IPS-18c (cell line): Measurements from ENCODE around the gene MSANTD1.
A peak's percentile ranks its signal among the peaks of the same experiment; 100 is the strongest.

Experiments used
- H3K4me3 ChIP-seq: 2 replicates; pipeline ENCODE4 v1.7.0; 2013; ENCODE audit warnings: low read depth, mild to moderate bottlenecking, low read length, moderate library complexity; ENCODE audit not compliant: insufficient read depth
- H3K9me3 ChIP-seq: one replicate; pipeline ENCODE4 v1.6.1; 2013; ENCODE audit warnings: mild to moderate bottlenecking, low read length, moderate library complexity; ENCODE audit not compliant: control insufficient read depth, insufficient read depth

The MSANTD1 gene

DNA sequence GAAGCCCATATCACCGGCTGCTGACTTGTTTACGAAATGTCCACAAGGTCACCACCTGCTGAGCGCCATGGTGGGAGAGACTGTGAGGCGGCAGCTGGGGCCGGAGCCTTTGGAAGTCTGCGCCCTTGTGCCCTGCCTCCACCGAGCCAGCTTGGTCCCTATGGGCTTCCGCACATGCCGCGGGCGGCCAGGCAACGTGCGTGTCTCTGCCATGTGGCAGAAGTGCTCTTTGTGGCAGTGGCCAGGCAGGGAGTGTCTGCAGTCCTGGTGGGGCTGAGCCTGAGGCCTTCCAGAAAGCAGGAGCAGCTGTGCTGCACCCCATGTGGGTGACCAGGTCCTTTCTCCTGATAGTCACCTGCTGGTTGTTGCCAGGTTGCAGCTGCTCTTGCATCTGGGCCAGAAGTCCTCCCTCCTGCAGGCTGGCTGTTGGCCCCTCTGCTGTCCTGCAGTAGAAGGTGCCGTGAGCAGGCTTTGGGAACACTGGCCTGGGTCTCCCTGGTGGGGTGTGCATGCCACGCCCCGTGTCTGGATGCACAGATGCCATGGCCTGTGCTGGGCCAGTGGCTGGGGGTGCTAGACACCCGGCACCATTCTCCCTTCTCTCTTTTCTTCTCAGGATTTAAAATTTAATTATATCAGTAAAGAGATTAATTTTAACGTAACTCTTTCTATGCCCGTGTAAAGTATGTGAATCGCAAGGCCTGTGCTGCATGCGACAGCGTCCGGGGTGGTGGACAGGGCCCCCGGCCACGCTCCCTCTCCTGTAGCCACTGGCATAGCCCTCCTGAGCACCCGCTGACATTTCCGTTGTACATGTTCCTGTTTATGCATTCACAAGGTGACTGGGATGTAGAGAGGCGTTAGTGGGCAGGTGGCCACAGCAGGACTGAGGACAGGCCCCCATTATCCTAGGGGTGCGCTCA, 8.7 kb upstream of the MSANTD1 start:
- Histone ChIP-seq H3K9me3 (no peaks in the 10 kb centered on the region), H3K4me3 (peak overlapping the region; percentile 20; the same call in 1 of the 2 replicates)

- Histone ChIP-seq H3K9me3 (no peaks in the 10 kb centered on the region), H3K4me3 (no peak overlapping the region)
Observed at GRCh38 chr4:3240936-3241522, 7.9 kb upstream of the MSANTD1 start.

- no peak overlapping the region for H3K4me3 ChIP-seq
- no peaks in the 10 kb centered on the region for H3K9me3 ChIP-seq
Observed at GRCh38 chr4:3241898-3242524, 6.9 kb upstream of the MSANTD1 start.

DNA sequence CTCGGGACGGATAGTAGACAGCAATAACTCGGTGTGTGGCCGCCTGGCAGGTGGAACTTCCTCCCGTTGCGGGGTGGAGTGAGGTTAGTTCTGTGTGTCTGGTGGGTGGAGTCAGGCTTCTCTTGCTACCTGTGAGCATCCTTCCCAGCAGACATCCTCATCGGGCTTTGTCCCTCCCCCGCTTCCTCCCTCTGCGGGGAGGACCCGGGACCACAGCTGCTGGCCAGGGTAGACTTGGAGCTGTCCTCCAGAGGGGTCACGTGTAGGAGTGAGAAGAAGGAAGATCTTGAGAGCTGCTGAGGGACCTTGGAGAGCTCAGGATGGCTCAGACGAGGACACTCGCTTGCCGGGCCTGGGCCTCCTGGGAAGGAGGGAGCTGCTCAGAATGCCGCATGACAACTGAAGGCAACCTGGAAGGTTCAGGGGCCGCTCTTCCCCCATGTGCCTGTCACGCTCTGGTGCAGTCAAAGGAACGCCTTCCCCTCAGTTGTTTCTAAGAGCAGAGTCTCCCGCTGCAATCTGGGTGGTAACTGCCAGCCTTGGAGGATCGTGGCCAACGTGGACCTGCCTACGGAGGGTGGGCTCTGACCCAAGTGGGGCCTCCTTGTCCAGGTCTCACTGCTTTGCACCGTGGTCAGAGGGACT, 5.7 kb upstream of the MSANTD1 start:
- H3K4me3 ChIP-seq: no peak overlapping the region
- H3K9me3 ChIP-seq: no peaks in the 10 kb centered on the region

DNA sequence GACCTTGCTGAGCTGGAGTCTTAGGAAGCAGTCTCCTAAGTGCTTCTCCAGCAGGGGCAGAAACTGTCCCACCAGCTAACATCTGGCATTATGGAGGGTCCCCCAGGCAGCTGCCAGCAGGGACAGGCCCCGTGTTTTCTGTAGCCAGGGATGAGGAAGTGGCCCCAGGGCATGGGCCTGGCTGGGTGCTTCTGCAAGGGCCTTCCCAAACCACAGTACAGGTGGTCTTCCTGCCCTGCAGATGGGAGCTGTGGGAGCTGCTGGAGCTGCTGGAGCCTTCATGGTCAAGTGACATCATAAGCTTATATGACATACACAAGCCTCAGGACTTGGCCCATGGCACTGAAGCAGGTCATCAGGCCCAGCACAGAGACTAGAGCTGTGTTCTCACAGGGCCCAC, 5.0 kb upstream of the MSANTD1 start:
- no peak overlapping the region for H3K4me3 ChIP-seq
- H3K9me3 ChIP-seq: no peaks in the 10 kb centered on the region

- no peak overlapping the region for H3K4me3 ChIP-seq
- H3K9me3 ChIP-seq: no peaks in the 10 kb centered on the region
Observed at GRCh38 chr4:3244747-3245146, 4.2 kb upstream of the MSANTD1 start.

DNA sequence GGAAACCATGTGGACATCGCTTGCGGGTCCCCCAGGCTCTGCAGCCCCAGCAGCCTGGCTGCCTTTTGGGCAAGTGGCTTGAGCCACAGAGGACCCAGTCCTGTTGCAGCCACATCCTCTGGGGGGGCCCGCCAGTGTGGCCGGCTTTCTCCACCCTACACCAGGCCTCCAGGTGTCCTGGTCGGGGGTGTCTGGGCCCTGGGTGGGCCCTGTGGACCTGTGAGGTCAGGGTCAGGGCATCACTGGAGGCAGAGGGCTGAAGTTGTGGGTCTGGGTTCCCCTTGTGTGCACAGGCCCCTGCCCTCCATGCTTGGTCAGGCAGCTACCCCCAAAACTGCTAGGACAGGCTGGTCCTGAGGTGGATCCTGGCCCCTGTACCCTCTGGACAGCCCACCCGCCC, 3.3 kb upstream of the MSANTD1 start:
- H3K9me3 ChIP-seq: no peaks in the 10 kb centered on the region
- no peak overlapping the region for H3K4me3 ChIP-seq

DNA sequence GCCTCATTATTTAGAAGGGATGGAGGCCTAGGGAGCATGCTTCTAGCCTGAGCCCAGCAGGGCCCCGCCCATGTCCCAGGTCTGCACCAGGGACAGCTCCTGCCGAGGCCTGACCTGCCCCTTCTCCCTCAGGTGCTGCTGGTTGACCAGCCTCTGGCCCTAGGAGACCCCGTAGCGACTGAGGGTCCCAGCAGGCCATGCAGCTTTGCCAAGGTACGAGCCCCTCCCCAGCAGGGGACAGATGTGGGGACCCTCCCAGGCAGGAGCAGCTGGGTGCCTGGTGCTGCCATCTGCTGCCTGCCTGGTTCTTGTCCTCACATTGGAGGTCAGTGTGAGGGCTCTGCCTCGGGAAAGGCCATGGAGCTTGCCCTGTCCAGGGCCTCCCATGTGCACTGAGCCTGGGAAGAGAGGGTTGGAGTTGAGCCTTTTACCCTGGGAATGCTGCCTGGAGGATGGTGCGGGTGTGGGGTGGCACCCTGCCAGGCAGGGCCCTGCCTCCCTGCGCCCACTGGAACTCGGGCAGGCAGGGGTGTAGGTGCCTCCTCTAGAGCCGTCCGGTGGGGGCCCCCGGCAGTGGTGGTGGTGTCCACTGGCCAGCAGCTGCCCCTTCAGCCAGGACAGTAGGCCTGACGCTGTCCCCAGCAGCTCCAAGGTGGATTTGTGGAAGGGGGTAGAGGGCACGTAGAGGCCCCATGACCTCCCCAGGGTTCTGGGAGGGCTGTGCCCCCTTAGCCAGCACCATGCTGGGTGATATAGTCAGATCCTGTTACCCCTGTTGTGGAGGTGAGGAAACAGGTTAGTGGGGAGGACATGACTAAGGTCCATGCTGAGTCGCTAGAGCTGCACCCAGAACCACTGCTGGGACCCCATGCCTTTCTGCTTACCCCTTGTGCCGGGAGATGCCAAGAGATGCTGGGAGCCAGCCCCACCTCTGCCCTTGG, 2.2 kb upstream of the MSANTD1 start:
- H3K9me3 ChIP-seq: no peaks in the 10 kb centered on the region
- no peak overlapping the region for H3K4me3 ChIP-seq

DNA sequence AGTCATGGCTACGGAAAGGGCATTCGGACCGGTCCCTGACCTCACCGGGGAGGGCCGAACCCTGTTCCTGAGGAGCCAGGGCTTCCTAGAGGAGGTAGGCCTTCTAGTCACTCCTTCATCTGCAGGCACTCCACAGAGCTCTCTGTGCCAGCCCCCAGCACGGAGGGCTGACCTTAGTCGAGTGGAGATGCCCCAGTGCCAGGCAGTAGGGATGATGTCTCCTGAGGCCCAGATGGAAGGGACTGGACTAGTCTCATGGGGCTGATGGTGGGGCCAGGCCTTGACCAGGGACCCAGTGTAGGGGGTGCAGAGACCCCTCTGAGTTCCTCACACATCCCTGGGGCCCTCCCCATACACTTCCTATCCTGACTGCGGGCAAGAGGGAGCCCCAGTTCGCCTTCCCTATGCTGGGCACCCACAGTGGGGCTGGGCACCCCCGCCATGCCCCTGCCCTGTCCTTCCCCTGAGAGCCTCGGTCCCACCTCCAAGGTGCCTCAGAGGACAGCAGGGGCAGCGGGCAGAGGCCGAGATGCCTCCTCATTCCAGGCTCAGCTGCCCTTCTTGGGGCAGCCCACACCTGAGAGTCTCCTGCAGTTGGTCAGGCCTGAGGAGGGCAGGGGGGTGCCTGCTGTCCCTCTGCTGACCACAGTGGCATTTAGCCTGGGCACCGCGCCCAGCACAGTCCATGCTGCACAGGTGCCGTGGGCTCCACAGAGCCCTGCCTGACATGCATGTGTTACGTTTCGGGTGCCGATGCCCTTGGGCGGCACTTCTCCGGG, 1.4 kb upstream of the MSANTD1 start:
- Histone ChIP-seq H3K4me3 (no peak overlapping the region), H3K9me3 (no peaks in the 10 kb centered on the region)

DNA sequence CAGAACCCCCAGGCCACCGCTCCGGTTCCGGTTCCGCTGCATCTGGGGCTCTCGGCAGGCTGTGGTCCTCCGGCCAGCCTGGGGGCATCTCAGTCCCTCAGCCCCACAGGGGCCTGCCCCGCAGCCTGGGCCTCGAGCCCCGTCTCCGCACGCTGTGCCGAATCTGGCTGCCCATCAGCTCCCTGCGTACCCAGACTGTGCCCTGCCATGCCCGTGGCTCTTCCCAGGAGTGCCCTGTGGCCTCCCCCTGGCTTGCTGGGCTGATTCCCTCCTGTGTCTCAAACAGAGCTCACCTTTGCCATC, 830 bp upstream of the MSANTD1 start:
- Histone ChIP-seq H3K9me3 (no peaks in the 10 kb centered on the region), H3K4me3 (no peak overlapping the region)

DNA sequence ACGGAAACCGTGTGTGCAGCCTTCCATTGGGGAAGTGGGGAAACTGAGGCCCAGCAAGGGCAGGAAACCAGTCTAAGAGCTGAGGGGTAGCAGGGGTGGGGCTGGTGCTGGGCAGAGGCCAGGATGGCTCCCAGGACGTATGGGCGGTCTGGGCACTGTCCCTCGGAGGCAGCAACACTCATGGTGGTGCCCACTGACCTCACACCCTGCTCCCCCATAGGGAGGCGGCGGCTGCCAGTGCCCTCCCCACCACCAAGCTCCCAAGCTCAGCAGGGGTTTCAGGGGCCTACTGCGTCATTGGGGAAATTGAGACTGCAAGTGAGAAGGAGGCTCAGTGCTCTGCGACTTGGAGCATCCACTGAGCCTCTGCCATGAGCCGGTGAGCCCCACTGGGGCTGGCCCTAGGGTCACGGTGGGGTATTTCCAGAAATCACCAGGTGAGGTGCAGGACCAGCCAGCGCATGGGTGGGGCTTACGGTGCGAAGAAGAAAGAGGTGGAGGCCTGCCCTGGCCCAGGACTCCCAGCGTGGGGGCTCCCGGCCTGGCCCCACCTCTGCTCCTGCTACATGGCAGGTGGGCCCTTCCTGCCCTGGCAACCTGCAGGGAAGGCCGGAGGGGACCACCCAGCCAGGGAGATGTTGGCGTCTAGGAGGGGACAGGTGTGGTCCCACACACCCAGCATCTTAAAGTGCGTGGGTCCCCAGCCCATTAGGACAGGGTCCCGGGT, 915 bp downstream of the MSANTD1 start:
- Histone ChIP-seq H3K9me3 (no peaks in the 10 kb centered on the region), H3K4me3 (no peak overlapping the region)

GRCh38 chr4:3250438-3250955, 1.5 kb downstream of the MSANTD1 start:
- H3K9me3 ChIP-seq: no peaks in the 10 kb centered on the region
- H3K4me3 ChIP-seq: no peak overlapping the region

DNA sequence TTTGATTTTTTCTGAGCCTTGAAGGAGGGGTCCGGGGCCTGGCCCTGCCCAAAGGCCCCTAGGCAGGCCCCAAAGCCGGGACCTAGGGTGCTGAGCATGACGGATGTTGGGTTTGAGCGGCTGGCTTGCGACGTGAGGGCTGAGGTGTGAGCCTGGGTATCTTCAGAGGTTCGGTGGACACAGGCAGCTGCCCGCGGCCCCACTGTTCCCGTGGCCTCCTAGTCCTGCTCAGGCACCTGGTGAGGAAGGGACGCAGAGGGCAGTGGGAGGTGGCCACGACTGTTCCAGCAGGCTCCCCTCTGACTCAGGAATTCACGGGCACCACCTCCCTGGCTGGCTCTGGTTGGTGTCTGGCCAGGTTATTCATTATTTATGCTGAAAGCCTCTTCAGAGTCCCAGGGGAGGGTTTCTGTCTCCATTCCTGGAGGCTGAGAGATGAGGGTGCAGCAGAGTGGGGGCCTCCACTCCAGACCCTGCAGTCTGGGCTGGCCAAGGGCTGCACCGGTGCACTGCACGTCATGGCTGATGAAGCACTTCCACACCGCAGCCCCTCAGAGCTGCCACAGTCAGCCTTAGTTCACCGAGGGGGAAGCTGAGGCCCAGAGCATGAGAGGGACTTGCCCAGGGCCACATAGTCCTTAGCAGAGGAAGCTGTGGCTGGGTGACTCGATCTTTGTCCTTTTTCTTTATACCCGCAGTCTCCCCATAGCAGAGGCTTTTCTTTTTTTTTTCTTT, 2.2 kb downstream of the MSANTD1 start:
- H3K9me3 ChIP-seq: no peaks in the 10 kb centered on the region
- H3K4me3 ChIP-seq: no peak overlapping the region

- Histone ChIP-seq H3K9me3 (no peaks in the 10 kb centered on the region), H3K4me3 (no peak overlapping the region)
Observed at GRCh38 chr4:3251691-3252479, 2.9 kb downstream of the MSANTD1 start.
